ENCODE results near the gene CEL.

The CEL gene

DNA sequence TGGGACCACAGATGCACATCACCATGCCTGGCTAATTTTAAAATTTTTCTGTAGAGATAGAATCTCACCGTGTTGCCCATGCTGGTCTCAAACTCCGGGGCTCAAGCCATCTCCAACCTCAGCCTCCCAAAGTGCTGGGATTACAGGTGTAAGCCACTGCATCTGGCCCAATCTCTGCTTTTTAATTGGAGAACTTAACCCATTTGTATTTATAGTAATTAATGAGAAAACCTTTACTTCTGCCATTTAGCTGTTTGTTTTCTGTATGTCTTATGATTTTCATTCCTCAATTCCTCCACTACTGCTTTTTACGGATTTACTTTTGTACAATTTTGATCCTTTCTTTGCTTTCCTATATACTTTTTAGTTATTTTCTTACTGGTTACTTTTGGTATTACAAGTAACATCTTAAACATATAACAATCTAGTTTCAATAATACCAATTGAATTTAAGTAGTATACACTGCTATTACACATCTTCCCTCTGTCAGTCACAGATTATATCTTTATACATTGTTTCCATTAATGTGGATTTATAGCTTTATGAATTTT lies 33.1 kb downstream of the CEL start:
- H2BK5ac ChIP-seq (ENCODE audit: low read length): no peak overlapping the region
- no peak overlapping the region for H2BK120ac ChIP-seq (ENCODE audit: low read depth, low read length)
- H3K4me3 ChIP-seq (ENCODE audit: low read length): no peak overlapping the region
- H3K4ac ChIP-seq (ENCODE audit: low read depth, low read length): no peak overlapping the region
- no peaks in the 10 kb centered on the region for H3K79me1 ChIP-seq (ENCODE audit: low read length)
- no peak for DNase-seq
- H3K27ac ChIP-seq (ENCODE audit: low read depth, low read length): no peak overlapping the region
- H3K4me1 ChIP-seq (ENCODE audit: control insufficient read depth, low read depth, low read length): no peaks in the 10 kb centered on the region
- H3K18ac ChIP-seq (ENCODE audit: low read length): no peak overlapping the region
- H3K9ac ChIP-seq (ENCODE audit: low read length): no peak overlapping the region
- no peak overlapping the region for H3K23ac ChIP-seq (ENCODE audit: low read length)
- H3K27me3 ChIP-seq (ENCODE audit: insufficient read depth, low read length, poor library complexity): no peaks in the 10 kb centered on the region
- H2BK15ac ChIP-seq (replicated peaks; ENCODE audit: low read depth): no peak overlapping the region
- H3K36me3 ChIP-seq (ENCODE audit: control insufficient read depth, insufficient read depth, low read length): peaks cover 3% of the 10 kb centered on the region
- no peak overlapping the region for H4K8ac ChIP-seq (ENCODE audit: low read depth, low read length)
- H3K79me2 ChIP-seq (ENCODE audit: control insufficient read depth, insufficient read depth, low read length): no peaks in the 10 kb centered on the region
- no peak overlapping the region for H3K56ac ChIP-seq (ENCODE audit: low read length)
- no peak overlapping the region for H3K4me2 ChIP-seq (ENCODE audit: low read length)
- no peak overlapping the region for H4K5ac ChIP-seq (ENCODE audit: low read length)
- no peak overlapping the region for H2AK5ac ChIP-seq (ENCODE audit: low read length)
- WGBS (ENCODE audit: extremely low coverage, insufficient coverage, low lambda C conversion rate): no CpG with 5 or more reads among the region's 3 CpGs

DNA sequence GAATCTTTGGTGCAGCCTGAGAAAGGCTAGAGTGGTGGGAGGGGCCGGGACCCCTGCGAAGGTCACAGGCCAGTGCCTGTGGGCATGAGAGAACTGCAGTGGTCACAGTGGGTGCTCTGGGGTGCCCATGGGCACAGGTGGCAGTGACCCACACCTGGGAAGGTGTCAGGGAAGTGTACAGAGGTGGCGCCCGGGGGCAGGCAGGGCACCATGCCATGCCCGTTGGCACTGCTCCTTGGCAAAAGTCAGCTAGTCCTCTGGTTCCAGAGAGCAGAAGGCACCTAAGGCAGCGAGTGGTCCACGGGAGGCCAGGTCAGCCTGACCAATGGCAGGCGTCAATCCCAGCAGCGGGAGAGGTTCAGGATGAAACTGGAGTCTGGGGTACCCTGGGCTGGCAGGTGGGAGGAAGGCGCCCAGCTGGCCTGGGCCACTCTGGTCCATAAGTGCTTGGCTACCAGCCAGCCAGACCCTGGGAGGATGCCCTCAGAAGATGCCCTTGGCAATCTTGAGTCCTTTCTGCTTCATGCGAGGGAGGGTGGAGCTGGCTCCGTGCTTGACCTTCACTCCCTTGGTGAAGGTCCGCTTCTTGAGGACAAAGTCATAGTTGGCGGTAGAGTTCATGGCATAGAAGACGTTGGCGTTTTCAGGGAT lies 36.4 kb downstream of the CEL start:
- no peak overlapping the region for H2AK5ac ChIP-seq (ENCODE audit: low read length)
- no peak overlapping the region for H4K8ac ChIP-seq (ENCODE audit: low read depth, low read length)
- H3K23ac ChIP-seq (ENCODE audit: low read length): no peak overlapping the region
- H3K79me1 ChIP-seq (ENCODE audit: low read length): no peaks in the 10 kb centered on the region
- no peak overlapping the region for H4K5ac ChIP-seq (ENCODE audit: low read length)
- no peak overlapping the region for H3K4me2 ChIP-seq (ENCODE audit: low read length)
- WGBS (ENCODE audit: extremely low coverage, insufficient coverage, low lambda C conversion rate): no CpG with 5 or more reads among the region's 16 CpGs
- no peaks in the 10 kb centered on the region for H3K27me3 ChIP-seq (ENCODE audit: insufficient read depth, low read length, poor library complexity)
- H3K36me3 ChIP-seq (ENCODE audit: control insufficient read depth, insufficient read depth, low read length): peaks cover 3% of the 10 kb centered on the region
- H2BK15ac ChIP-seq (replicated peaks; ENCODE audit: low read depth): no peak overlapping the region
- no peak overlapping the region for H3K18ac ChIP-seq (ENCODE audit: low read length)
- no peak overlapping the region for H3K27ac ChIP-seq (ENCODE audit: low read depth, low read length)
- H2BK120ac ChIP-seq (ENCODE audit: low read depth, low read length): no peak overlapping the region
- no peak overlapping the region for H3K56ac ChIP-seq (ENCODE audit: low read length)
- H3K9ac ChIP-seq (ENCODE audit: low read length): no peak overlapping the region
- no peaks in the 10 kb centered on the region for H3K4me1 ChIP-seq (ENCODE audit: control insufficient read depth, low read depth, low read length)
- no peak overlapping the region for H3K4me3 ChIP-seq (ENCODE audit: low read length)
- DNase-seq: no peak
- H3K4ac ChIP-seq (ENCODE audit: low read depth, low read length): no peak overlapping the region
- no peak overlapping the region for H2BK5ac ChIP-seq (ENCODE audit: low read length)
- no peaks in the 10 kb centered on the region for H3K79me2 ChIP-seq (ENCODE audit: control insufficient read depth, insufficient read depth, low read length)

DNA sequence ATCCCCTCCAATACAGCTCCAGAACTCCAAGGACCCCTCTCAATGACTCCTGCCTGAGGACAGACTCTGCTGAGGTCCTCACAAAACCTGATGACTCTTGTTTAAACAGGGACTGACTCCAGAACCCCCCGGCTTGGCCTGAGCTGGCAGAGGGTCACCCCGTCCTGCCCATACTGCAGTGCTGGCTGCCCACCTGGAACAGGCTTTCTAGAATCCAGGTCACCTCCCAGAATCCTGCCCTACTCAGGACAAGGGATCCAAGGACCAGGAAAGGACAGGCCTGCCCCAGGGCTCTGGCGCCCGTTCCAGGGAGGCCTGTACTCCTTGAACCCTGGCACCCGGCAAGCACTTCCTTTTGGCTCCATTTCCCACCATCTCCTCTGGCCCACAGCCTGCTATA lies 37.1 kb downstream of the CEL start:
- Histone ChIP-seq H2BK5ac (ENCODE audit: low read length) (no peak overlapping the region), H3K9ac (ENCODE audit: low read length) (no peak overlapping the region), H3K4me2 (ENCODE audit: low read length) (no peak overlapping the region), H3K79me2 (ENCODE audit: control insufficient read depth, insufficient read depth, low read length) (no peaks in the 10 kb centered on the region), H3K36me3 (ENCODE audit: control insufficient read depth, insufficient read depth, low read length) (peaks cover 3% of the 10 kb centered on the region), H3K23ac (ENCODE audit: low read length) (no peak overlapping the region), H3K79me1 (ENCODE audit: low read length) (no peaks in the 10 kb centered on the region), H3K18ac (ENCODE audit: low read length) (no peak overlapping the region), H2BK120ac (ENCODE audit: low read depth, low read length) (no peak overlapping the region), H2BK15ac (replicated peaks; ENCODE audit: low read depth) (no peak overlapping the region), H3K56ac (ENCODE audit: low read length) (no peak overlapping the region), H4K8ac (ENCODE audit: low read depth, low read length) (no peak overlapping the region), H2AK5ac (ENCODE audit: low read length) (no peak overlapping the region), H3K4me1 (ENCODE audit: control insufficient read depth, low read depth, low read length) (no peaks in the 10 kb centered on the region), H3K4me3 (ENCODE audit: low read length) (no peak overlapping the region), H4K5ac (ENCODE audit: low read length) (no peak overlapping the region), H3K27me3 (ENCODE audit: insufficient read depth, low read length, poor library complexity) (no peaks in the 10 kb centered on the region), H3K27ac (ENCODE audit: low read depth, low read length) (no peak overlapping the region), H3K4ac (ENCODE audit: low read depth, low read length) (no peak overlapping the region)
- no peak for DNase-seq
- no CpG with 5 or more reads among the region's 5 CpGs for WGBS (ENCODE audit: extremely low coverage, insufficient coverage, low lambda C conversion rate)

DNA sequence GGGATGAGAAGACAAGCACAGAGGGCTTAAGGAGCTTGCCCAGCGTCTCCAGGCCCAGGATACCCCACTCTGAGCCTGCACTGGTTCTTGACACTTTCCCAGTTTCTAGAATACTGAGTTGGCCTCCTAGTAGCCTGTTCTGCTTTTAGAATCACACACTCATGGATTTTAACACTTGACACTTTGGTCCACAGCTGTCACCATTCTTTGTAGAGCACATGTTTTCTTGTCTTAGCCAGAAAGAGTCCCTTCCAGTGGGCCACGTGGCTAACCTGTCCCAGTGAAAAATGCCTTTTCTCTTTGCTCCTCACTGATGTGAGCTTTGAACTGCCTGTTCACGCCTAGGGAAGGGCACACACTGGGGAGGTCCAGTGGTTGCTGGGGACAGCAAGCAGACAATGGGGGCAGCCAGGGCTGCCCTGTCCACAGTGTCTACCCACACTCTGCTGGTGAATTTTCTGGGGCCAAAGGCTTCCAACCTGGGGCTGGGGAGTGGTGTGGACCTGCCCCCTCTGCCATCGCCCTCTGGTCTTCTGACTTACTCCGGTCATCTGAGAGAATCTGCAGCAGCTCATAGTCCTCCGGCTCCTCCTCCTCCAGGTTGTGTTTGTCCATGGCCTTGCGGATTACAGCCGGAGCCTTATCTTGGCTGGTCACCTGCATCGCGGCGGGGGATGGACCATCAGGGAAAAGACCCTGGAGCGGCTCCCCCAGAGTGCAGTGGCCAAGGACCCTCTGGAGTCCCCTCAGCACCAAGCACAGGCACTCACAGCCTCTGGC lies 38.1 kb downstream of the CEL start:
- H3K36me3 ChIP-seq (ENCODE audit: control insufficient read depth, insufficient read depth, low read length): peaks cover 3% of the 10 kb centered on the region
- DNase-seq: no peak

DNA sequence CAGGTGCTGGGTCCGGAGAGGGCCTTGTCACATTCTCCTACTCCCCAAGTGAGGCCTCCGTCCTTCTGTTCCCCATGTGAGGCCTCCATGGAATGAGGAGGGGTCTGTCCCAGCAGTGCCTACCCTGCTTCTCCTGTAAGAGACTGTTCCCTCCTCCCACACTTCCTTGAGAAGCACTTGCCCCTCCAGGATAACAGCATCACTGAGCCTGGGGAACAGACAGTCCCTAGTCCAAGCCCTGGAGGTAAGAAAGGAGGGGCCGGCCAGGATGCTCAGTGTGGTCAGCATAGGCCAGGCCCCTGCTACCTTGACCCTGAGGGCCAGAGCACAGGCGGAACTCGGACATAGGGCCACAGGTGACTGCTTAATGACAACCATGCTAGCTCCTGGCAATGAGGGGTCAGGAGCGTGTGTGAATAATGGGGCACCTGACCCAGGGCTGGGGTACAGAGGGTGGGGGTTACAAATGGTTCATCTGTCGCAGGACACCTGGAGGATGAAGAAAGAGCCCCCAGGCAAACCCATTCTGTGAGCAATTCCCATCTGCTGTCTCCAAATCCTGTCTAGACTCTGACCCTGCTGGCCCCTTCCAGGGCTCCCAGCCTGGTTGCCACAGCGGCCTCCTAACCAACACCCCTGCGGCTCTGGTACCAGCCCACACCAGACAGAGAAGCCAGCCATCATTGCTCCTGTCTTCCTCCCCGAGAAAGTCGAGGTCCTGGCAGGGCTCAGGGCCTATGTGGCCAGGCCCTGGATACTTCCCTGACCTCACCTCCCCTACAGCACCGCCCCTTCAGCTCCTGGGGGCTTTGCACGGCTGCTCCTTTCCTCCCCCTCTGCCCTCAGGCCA lies 39.0 kb downstream of the CEL start:
- Histone ChIP-seq H3K9ac (ENCODE audit: low read length) (no peak overlapping the region), H3K4me1 (ENCODE audit: control insufficient read depth, low read depth, low read length) (no peaks in the 10 kb centered on the region), H4K8ac (ENCODE audit: low read depth, low read length) (no peak overlapping the region), H2BK120ac (ENCODE audit: low read depth, low read length) (no peak overlapping the region), H3K18ac (ENCODE audit: low read length) (no peak overlapping the region), H3K4me2 (ENCODE audit: low read length) (no peak overlapping the region), H3K27ac (ENCODE audit: low read depth, low read length) (no peak overlapping the region), H2BK5ac (ENCODE audit: low read length) (no peak overlapping the region), H2BK15ac (replicated peaks; ENCODE audit: low read depth) (no peak overlapping the region), H3K79me1 (ENCODE audit: low read length) (no peaks in the 10 kb centered on the region), H2AK5ac (ENCODE audit: low read length) (no peak overlapping the region), H3K79me2 (ENCODE audit: control insufficient read depth, insufficient read depth, low read length) (no peaks in the 10 kb centered on the region), H3K36me3 (ENCODE audit: control insufficient read depth, insufficient read depth, low read length) (peaks cover 3% of the 10 kb centered on the region), H3K27me3 (ENCODE audit: insufficient read depth, low read length, poor library complexity) (no peaks in the 10 kb centered on the region), H3K4me3 (ENCODE audit: low read length) (no peak overlapping the region), H3K23ac (ENCODE audit: low read length) (no peak overlapping the region), H3K56ac (ENCODE audit: low read length) (no peak overlapping the region), H3K4ac (ENCODE audit: low read depth, low read length) (no peak overlapping the region), H4K5ac (ENCODE audit: low read length) (no peak overlapping the region)
- DNase-seq: no peak
- no CpG with 5 or more reads among the region's 13 CpGs for WGBS (ENCODE audit: extremely low coverage, insufficient coverage, low lambda C conversion rate)

More for the DNA sequence above, 38.1 kb downstream of the CEL start:
- Histone ChIP-seq H3K79me2 (ENCODE audit: control insufficient read depth, insufficient read depth, low read length) (no peaks in the 10 kb centered on the region), H3K4me1 (ENCODE audit: control insufficient read depth, low read depth, low read length) (no peaks in the 10 kb centered on the region), H2AK5ac (ENCODE audit: low read length) (no peak overlapping the region), H2BK120ac (ENCODE audit: low read depth, low read length) (no peak overlapping the region), H4K5ac (ENCODE audit: low read length) (no peak overlapping the region), H3K79me1 (ENCODE audit: low read length) (no peaks in the 10 kb centered on the region), H3K56ac (ENCODE audit: low read length) (no peak overlapping the region), H2BK5ac (ENCODE audit: low read length) (no peak overlapping the region), H3K9ac (ENCODE audit: low read length) (no peak overlapping the region), H3K27me3 (ENCODE audit: insufficient read depth, low read length, poor library complexity) (no peaks in the 10 kb centered on the region), H3K23ac (ENCODE audit: low read length) (no peak overlapping the region), H3K4ac (ENCODE audit: low read depth, low read length) (no peak overlapping the region), H3K18ac (ENCODE audit: low read length) (no peak overlapping the region), H4K8ac (ENCODE audit: low read depth, low read length) (no peak overlapping the region), H3K4me3 (ENCODE audit: low read length) (no peak overlapping the region), H2BK15ac (replicated peaks; ENCODE audit: low read depth) (no peak overlapping the region), H3K4me2 (ENCODE audit: low read length) (no peak overlapping the region), H3K27ac (ENCODE audit: low read depth, low read length) (no peak overlapping the region)
- no CpG with 5 or more reads among the region's 12 CpGs for WGBS (ENCODE audit: extremely low coverage, insufficient coverage, low lambda C conversion rate)
